Stimulated activated CD4-positive, alpha-beta T cell treated with anti-CD3 and anti-CD28 coated beads, Interleukin-4, amount 100 ng/mL, for 4 hours (primary cell): ENCODE data around the gene MYLK3.

ENCODE experiments used
- DNase-seq, 2 experiments: peaks; one replicate each; pipeline ENCODE4 v3.0.0-alpha.2; 2020

MYLK3 gene

GRCh38 chr16:46757339-46758050, 9.4 kb upstream of the MYLK3 start:
- no peak for DNase-seq

- DNase-seq = no peak
These were observed 8.6 kb upstream of the MYLK3 start for GRCh38 chr16:46756772-46757171.

GRCh38 chr16:46753015-46753414, 4.9 kb upstream of the MYLK3 start:
- DNase-seq = no peak

- DNase-seq = no peak
These were observed 3.2 kb upstream of the MYLK3 start for GRCh38 chr16:46751381-46751780.

GRCh38 chr16:46748775-46749705, 896 bp upstream of the MYLK3 start:
- no peak for DNase-seq

- DNase-seq = no peak
These were observed 1.0 kb downstream of the MYLK3 start for GRCh38 chr16:46746821-46747776.

- no peak for DNase-seq
These were observed 2.5 kb downstream of the MYLK3 start for GRCh38 chr16:46745617-46746016.

GRCh38 chr16:46743232-46743719, 4.9 kb downstream of the MYLK3 start:
- no peak for DNase-seq

GRCh38 chr16:46739934-46740333, 8.2 kb downstream of the MYLK3 start:
- DNase-seq = no peak

GRCh38 chr16:46737621-46738214, 10.4 kb downstream of the MYLK3 start:
- DNase-seq = no peak

GRCh38 chr16:46736695-46737094, 11.4 kb downstream of the MYLK3 start:
- DNase-seq = no peak

GRCh38 chr16:46733319-46733830, 14.8 kb downstream of the MYLK3 start:
- DNase-seq = no peak

GRCh38 chr16:46732561-46732960, 15.6 kb downstream of the MYLK3 start:
- no peak for DNase-seq

GRCh38 chr16:46731691-46732555, 16.2 kb downstream of the MYLK3 start:
- no peak for DNase-seq

- no peak for DNase-seq
These were observed 17.1 kb downstream of the MYLK3 start for GRCh38 chr16:46730801-46731690.

GRCh38 chr16:46730126-46730525, 18.0 kb downstream of the MYLK3 start:
- DNase-seq = no peak

- no peak for DNase-seq
These were observed 18.7 kb downstream of the MYLK3 start for GRCh38 chr16:46729326-46729995.

- DNase-seq = no peak
These were observed 19.3 kb downstream of the MYLK3 start for GRCh38 chr16:46728806-46729205.

- DNase-seq = no peak
These were observed 20.5 kb downstream of the MYLK3 start for GRCh38 chr16:46727630-46728029.
